Chondrocyte (in vitro differentiated cells): Measurements from ENCODE around the gene SEMA4B. TPM values are rescaled to one million over a fixed set of nuclear protein-coding genes. Genes with fewer than 3 reads are reported as not detected.
"Not testable (repeated sequence)": the region's sequence is repeated elsewhere in the genome, so short reads cannot be mapped to it uniquely, and the experiment has no call there.

ENCODE experiments used
- DNase-seq: peaks from one replicate; pipeline ENCODE4 v3.0.0; 2021; ENCODE audit warnings: mixed read lengths, low spot score
- H3K27ac Mint-ChIP-seq: one replicate; pipeline ENCODE4 v1.8.0; 2021; ENCODE audit warnings: mild to moderate bottlenecking, moderate library complexity, mixed read lengths; ENCODE audit not compliant: unreplicated experiment
- H3K27me3 Mint-ChIP-seq: 2 replicates; pipeline ENCODE4 v1.8.0; 2021; ENCODE audit warnings: low read depth, mixed read lengths
- H3K36me3 Mint-ChIP-seq: 2 replicates; pipeline ENCODE4 v1.8.0; 2021; ENCODE audit warnings: low read depth, mixed read lengths
- H3K4me1 Mint-ChIP-seq: 2 replicates; pipeline ENCODE4 v1.8.0; 2021; ENCODE audit warnings: low read depth, mild to moderate bottlenecking, mixed read lengths
- H3K4me3 Mint-ChIP-seq: one replicate; pipeline ENCODE4 v1.8.0; 2021; ENCODE audit warnings: mild to moderate bottlenecking, moderate library complexity, mixed read lengths; ENCODE audit not compliant: unreplicated experiment
- H3K9me3 Mint-ChIP-seq: 2 replicates; pipeline ENCODE4 v1.8.0; 2021; ENCODE audit warnings: low read depth, mixed read lengths
- total RNA-seq: library from RNA; stranded (reverse); gene quantifications from 3 replicates; pipeline ENCODE4 v1.2.1, GENCODE V29; 2021
- TF ChIP-seq, protein P1 (sequence below): fragments of 200-600 bp; sonication (generic); IDR thresholded peaks from 2 replicates; pipeline ENCODE4 v1.5.0; 2021; ENCODE audit warnings: antibody characterized with exemption, mild to moderate bottlenecking, moderate library complexity

The SEMA4B gene
- total RNA-seq, 1 donor from 2014 or later: 10.5 TPM

DNA sequence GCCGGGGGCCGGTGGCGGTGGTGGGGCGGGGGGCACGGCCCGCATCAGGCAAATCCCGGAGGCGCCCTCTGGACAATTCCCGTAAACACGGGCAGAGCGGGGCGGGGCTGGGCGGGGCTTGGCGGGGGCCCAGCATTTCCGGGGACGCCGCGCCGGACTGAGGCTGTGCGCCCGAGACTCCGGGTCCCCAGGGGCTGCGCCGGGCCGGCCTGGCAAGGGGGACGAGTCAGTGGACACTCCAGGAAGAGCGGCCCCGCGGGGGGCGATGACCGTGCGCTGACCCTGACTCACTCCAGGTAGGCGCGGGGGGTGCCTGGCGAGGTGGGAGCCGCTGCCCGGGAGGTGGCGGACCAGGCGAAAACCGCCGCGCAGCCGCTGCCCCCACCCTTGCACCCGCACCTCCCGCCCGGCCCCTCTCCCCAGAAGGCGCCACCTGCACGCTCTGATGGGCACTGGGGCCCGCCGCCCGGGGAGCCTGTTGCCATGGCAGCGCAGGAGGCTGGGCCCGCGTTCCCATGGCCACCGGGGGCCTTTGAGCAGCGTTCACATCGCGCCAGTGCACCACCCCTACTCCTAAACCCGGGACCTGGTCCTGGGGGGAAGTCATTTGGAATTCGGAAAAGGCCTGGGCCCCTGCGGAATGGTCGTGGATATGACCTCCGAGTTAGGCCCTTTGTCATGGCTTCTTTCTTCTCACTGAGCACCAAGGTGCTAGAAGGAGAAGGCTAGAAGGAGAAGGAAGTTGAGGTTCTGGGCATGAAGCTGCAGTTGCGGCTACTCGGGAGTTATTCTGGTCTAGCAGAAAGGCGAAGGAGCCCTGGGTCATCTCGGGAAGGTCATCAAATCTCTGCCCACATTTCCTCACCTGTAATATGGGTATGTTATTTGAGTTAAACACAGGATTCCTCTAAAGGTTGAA is 16.1 kb upstream of the SEMA4B start:
- peaks cover 11% of the 10 kb centered on the region for H3K4me1 Mint-ChIP-seq
- no peak for DNase-seq
- H3K27me3 Mint-ChIP-seq: no peaks in the 10 kb centered on the region
- peak overlapping the region; percentile 49 for H3K4me3 Mint-ChIP-seq
- TF ChIP-seq, protein P1, sequence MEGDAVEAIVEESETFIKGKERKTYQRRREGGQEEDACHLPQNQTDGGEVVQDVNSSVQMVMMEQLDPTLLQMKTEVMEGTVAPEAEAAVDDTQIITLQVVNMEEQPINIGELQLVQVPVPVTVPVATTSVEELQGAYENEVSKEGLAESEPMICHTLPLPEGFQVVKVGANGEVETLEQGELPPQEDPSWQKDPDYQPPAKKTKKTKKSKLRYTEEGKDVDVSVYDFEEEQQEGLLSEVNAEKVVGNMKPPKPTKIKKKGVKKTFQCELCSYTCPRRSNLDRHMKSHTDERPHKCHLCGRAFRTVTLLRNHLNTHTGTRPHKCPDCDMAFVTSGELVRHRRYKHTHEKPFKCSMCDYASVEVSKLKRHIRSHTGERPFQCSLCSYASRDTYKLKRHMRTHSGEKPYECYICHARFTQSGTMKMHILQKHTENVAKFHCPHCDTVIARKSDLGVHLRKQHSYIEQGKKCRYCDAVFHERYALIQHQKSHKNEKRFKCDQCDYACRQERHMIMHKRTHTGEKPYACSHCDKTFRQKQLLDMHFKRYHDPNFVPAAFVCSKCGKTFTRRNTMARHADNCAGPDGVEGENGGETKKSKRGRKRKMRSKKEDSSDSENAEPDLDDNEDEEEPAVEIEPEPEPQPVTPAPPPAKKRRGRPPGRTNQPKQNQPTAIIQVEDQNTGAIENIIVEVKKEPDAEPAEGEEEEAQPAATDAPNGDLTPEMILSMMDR: no peak
- H3K27ac Mint-ChIP-seq: no peak overlapping the region
- no peaks in the 10 kb centered on the region for H3K9me3 Mint-ChIP-seq
- H3K36me3 Mint-ChIP-seq: no peaks in the 10 kb centered on the region

DNA sequence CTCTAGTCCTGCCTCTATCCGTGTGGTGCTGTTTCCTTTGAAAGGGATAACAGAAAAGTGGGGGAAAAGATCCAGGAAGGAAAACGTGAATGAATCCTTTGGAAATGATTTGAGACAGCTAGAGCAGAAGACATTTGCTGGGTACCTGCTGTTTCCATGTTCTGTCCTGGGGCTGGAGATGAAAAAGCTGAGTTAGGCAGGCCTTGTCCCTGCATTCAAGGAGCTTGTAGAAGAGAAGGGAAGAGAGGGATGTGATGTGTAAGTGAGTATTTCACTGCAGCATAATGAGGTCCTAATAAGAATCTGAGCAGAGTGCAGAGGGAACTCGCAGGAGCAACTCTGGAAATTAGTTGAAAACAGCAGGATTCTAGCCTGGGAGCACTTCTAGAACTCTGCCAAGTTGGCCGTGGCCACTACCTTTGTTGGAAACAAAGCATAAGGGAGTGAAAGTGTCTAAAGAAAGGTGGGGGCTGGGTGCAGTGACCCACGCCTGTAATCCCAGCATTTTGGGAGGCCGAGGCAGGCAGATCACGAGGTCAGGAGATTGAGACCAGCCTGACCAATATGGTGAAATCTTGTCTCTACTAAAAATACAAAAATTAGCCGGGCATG is 13.8 kb upstream of the SEMA4B start:
- TF ChIP-seq, protein P1: no peak
- Mint-ChIP-seq H3K27me3 (no peaks in the 10 kb centered on the region), H3K36me3 (no peaks in the 10 kb centered on the region), H3K9me3 (no peaks in the 10 kb centered on the region), H3K27ac (peak overlapping the region; percentile 13), H3K4me1 (peaks cover 21% of the 10 kb centered on the region), H3K4me3 (no peak overlapping the region)
- no peak for DNase-seq

DNA sequence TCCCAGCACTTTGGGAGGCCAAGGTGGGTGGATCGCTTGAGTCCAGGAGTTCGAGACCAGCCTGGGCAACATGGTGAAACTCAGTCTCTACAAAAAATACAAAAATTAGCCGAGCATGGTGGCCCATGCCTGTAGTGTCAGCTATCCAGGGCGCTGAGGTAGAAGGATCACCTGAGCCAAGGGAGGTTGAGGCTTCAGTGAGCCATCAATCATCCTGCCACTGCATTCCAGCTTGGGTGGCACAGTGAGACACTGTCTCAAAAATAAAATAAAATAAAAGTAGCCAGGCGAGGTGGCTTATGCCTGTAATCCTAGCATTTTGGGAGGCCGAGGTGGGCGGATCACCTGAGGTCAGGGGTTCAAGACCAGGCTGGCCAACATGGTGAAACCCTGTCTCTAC is 13.1 kb upstream of the SEMA4B start:
- not testable (repeated sequence) for DNase-seq, H3K9me3 Mint-ChIP-seq, H3K36me3 Mint-ChIP-seq, H3K4me3 Mint-ChIP-seq, H3K27ac Mint-ChIP-seq, H3K27me3 Mint-ChIP-seq
- H3K4me1 Mint-ChIP-seq: peaks cover 23% of the 10 kb centered on the region

DNA sequence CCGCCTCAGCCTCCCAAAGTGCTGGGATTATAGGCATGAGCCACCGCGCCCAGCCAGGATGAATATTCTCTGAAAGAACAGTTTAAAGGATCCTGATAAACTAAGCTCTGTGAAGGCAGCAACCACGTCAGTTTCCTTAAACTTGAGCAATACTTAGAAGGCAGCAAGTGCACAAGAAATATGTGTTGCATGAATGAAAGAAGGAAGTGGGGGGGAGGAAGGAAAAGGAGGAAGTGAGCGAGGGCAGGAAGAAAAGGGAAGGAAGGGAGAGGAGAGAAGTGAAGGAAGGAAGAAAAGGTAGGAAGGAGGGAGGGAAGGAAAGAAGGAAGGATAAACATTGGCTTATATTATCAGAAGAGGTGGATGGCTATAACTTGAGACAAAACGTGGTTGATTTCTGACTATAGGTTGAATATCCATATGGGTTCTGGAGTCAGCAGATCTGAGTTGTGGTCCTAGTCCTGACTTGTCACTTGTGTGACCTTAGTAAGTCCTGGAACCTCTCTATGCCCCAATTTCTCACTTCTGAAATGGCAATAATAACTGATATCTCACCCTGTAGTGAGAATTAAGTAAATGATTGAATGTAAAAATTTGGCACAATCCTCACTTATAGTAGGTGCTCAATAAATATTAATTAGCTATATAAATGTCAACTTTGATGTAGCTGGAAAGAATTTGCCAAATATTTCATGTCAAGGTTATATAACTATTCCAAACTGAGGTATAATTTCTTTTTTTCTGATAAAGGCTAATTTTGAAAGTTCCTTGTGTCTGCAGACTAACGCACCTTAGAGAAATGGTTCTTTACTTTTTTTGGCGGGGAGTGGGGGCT is 12.0 kb upstream of the SEMA4B start:
- H3K9me3 Mint-ChIP-seq: no peaks in the 10 kb centered on the region
- H3K4me1 Mint-ChIP-seq: peaks cover 20% of the 10 kb centered on the region
- no peak overlapping the region for H3K27ac Mint-ChIP-seq
- H3K27me3 Mint-ChIP-seq: no peaks in the 10 kb centered on the region
- TF ChIP-seq, protein P1: no peak
- no peak overlapping the region for H3K4me3 Mint-ChIP-seq
- DNase-seq: no peak
- H3K36me3 Mint-ChIP-seq: no peaks in the 10 kb centered on the region

DNA sequence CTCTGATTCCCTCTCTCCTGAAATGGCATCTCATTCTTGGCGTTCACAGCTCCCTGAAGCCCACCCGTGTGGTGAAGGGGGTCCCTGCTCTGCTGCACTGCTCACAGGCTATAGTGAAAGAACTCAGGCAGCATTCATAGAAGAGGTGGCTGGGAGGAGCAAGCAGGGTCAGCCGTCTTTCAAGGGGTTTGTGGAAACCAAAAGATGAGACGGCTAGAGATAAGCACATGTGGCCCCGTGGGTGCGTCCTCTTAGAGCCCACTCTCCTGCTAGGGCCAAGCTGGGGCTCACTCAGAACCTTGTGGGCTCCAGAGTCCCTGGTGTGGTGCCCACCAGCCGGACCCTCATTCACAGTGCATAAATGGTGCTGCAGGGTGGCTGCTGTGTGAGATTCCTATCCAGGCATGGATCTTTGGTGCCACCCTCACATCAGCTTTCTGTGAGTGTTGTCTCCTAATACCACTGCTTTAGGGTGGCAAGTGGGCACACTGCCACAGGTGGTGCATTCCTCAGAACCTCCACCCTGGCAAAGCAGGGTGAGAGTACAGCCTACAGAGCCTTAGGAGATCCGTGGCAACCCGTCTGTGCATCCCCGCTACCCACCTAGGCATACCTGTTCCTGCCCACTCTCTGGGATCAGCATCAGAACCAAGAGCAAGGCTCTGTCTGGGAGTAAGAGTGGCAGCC is 11.2 kb upstream of the SEMA4B start:
- H3K9me3 Mint-ChIP-seq: no peaks in the 10 kb centered on the region
- DNase-seq: no peak
- no peaks in the 10 kb centered on the region for H3K27me3 Mint-ChIP-seq
- no peak overlapping the region for H3K4me3 Mint-ChIP-seq
- H3K4me1 Mint-ChIP-seq: peaks cover 17% of the 10 kb centered on the region
- no peak overlapping the region for H3K27ac Mint-ChIP-seq
- no peaks in the 10 kb centered on the region for H3K36me3 Mint-ChIP-seq
- TF ChIP-seq, protein P1: no peak
